22Rv1 (cell line): ENCODE data around the gene THSD4.
"Not testable (repeated sequence)": the region's sequence is repeated elsewhere in the genome, so short reads cannot be mapped to it uniquely, and the experiment has no call there.

Source experiments
- H3K27ac ChIP-seq: fragments of 450-650 bp; 2 replicates; pipeline ENCODE4 v1.5.1; 2017
- ZFX ChIP-seq: fragments of 450-650 bp; IDR thresholded peaks from 2 replicates; pipeline ENCODE4 v1.6.1; 2017; ENCODE audit warnings: antibody characterized with exemption, borderline replicate concordance
- TF ChIP-seq, protein P1 (sequence below): fragments of 450-650 bp; IDR thresholded peaks from 2 replicates; pipeline ENCODE4 v1.5.1; 2017; ENCODE audit warnings: mild to moderate bottlenecking

THSD4 gene

DNA sequence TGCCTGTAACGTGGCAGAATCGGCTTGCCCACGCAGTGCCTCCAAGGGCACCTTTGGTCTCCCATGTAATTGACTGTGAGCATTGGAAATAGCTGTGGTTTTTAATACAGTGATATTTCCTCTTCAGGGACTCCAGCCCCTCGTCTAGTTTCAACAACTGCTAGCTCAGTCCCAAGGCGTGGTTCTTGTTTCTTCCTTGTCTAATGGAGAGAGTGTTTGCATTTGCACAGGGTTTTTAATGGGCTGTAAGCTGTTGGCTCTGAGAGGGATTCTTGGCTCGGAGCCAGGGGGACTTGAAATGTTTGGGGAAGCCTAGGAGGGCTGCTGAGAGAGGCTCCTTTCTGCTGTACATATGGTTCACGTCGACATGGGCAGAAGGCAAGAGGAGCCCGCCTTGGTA is 86.2 kb downstream of the THSD4 start:
- no peak overlapping the region for H3K27ac ChIP-seq
- no peak for TF ChIP-seq ZFX
- TF ChIP-seq, protein P1, sequence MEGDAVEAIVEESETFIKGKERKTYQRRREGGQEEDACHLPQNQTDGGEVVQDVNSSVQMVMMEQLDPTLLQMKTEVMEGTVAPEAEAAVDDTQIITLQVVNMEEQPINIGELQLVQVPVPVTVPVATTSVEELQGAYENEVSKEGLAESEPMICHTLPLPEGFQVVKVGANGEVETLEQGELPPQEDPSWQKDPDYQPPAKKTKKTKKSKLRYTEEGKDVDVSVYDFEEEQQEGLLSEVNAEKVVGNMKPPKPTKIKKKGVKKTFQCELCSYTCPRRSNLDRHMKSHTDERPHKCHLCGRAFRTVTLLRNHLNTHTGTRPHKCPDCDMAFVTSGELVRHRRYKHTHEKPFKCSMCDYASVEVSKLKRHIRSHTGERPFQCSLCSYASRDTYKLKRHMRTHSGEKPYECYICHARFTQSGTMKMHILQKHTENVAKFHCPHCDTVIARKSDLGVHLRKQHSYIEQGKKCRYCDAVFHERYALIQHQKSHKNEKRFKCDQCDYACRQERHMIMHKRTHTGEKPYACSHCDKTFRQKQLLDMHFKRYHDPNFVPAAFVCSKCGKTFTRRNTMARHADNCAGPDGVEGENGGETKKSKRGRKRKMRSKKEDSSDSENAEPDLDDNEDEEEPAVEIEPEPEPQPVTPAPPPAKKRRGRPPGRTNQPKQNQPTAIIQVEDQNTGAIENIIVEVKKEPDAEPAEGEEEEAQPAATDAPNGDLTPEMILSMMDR = no peak

DNA sequence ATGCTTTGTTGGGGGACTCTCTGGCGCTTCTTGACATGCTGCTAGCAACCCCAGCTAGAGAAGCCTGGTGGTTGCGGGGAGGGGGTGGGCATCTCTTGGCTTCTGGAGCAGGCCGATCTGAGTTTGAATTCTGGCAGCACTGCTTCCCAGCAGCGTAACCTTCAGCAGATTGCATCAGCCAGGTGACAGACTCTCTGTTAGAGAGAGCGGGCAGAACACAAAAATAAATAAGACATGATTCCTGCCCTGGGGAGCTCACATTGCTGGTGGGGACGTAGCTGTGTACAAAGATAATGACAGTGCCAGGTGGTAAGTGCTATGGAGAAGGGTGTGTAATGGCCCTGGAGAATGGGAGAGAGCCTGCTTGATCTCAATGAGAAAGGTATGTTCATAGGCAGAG is 87.4 kb downstream of the THSD4 start:
- H3K27ac ChIP-seq = no peak overlapping the region
- TF ChIP-seq, protein P1 = no peak
- TF ChIP-seq ZFX = no peak

DNA sequence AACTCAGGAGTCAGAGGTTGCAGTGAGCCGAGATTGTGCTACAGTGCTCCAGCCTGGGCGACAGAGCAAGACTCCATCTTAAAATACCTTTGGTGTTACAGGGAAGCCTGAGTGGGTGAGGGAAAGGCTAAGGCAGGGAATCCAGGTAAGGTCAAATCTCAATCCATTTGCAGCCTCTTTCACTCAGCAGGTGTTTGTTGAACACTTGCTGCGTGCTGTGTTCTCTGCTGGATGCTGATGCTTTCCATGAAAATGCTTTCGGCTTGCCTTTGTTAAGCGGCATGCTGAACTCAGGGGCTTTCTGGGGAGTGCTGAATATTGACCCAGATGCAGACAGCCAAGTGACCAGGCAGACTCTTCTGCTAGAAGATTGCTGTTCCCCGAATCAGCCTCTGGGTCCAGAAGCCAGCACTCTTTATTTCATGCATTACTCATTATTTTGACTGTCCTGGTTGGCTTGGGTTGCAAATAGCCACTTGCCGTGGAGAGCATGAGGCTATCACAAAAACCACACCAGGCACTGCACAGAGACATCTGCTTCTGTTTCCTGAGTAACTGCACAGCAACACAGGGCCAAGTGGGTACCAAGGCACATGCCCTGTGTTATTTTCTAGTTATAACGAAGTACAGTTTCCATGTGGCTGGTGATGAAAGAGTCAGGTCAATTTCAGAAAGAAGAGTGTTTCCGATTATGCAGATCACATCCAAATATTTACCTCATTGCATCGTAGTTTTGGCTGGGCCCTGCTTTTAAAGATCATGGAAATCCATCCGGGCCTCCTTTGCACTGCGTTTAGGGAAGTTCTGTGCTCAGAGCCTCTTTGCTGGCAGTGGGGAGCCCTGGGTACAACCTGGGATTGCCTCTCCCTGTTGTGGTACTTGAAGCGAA is 88.6 kb downstream of the THSD4 start:
- H3K27ac ChIP-seq = no peak overlapping the region

DNA sequence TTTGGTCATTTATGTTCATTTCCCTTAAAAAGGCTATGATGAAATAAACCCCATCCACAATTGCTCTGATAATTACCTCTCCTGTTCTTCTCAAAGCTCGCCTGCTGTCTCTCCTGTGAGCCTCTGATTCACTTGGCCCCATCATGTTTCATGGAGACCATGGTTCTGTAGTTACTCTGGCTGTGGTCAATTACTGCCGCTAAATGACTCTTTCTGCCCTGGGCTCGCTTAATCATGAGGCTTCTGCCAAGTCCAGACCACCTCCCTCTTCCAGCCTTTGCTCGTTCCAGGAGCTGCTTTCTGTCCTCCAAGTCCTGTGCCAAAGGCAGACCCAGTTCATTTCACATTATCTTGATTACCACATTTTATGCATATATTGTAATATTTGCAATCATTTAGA is 91.9 kb downstream of the THSD4 start:
- TF ChIP-seq, protein P1 = no peak
- no peak for TF ChIP-seq ZFX
- H3K27ac ChIP-seq = no peak overlapping the region

More for the DNA sequence above, 88.6 kb downstream of the THSD4 start:
- TF ChIP-seq, protein P1 = no peak
- TF ChIP-seq ZFX = no peak

DNA sequence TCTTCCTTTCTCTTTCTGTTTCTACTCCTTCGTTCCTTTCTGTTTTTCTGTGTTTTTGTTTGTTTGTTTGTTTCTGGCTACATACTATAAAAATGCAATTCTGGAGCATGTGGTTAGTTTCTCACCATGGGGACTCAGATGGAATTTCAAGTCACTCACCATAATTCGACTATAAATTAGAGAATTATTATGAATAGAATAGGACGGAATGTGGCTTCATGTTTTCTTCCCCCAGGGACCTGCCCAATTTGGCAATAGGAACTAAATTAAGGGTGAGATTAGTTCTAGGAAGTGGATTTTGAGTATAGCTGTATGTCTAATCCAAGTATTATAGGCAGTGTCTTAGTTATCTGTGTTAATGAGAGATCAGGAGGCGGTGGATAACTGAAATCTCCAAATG is 96.9 kb downstream of the THSD4 start:
- H3K27ac ChIP-seq = no peak overlapping the region
- TF ChIP-seq ZFX = no peak
- TF ChIP-seq, protein P1 = no peak

DNA sequence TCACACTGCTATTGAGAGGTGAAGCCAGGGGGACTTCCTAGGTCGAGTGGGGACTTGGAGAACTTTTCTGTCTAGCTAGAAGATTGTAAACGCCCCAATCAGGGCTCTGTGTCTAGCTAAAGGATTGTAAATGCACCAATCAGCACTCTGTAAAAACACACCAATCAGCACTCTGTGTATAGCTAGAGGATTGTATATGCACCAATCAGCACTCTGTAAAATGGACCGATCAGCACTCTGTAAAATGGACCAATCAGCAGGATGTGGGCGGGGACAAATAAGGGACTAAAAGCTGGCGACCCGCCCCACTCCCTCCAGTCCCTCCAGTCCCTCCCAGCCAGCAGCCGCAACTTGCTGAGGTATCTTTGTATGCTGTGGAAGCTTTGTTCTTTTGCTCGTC is 98.7 kb downstream of the THSD4 start:
- H3K27ac ChIP-seq = not testable (repeated sequence)

DNA sequence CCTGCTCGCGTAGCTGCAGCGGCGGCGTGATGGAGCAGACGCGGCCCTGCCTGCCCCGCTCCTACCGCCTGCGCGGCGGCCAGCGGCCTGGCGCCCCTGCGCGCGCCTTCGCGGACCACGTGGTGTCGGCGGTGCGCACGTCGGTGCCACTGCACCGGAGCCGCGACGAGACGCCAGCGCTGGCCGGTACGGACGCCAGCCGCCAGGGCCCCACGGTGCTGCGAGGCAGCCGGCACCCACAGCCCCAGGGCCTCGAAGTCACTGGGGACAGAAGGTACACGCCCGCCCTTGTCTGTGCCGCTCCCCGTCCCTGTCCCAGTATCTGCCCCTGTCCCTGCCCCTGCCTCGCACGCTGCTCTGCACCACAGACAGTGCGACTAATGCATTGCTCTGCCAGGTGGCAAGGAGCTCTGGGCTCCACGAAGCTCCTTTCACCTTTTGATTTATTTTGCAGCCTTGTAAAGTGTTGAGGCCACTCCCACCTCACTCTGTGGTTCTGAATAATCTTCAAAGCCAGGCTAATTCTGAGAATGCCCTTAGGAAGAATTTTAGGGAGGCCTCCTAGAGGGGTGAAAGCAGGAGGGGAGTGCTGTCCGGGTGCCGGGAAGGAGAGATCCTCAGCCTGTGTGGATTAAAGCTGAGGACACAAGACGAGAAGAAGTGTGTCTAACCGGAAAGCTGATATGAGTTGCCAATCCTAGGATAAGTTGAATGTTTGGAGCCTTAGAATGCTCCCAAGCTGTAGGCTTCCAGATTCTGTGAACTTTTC is 100.0 kb downstream of the THSD4 start:
- TF ChIP-seq, protein P1 = no peak
- TF ChIP-seq ZFX = no peak
- H3K27ac ChIP-seq = no peak overlapping the region
